H1 (cell line): ENCODE data around the gene SMURF2. TPM values are rescaled to one million over a fixed set of nuclear protein-coding genes. Genes with fewer than 3 reads are reported as not detected.

Source experiments
- CTCF ChIA-PET: fragments of 300-600 bp; sonication (Branson Sonifier 250); formaldehyde crosslinking; loops from one replicate; lab custom pipeline; 2021; ENCODE audit not compliant: partially characterized antibody; lab: Charles Lee
- POLR2A ChIA-PET: fragments of 300-600 bp; sonication (Branson Sonifier 250); formaldehyde crosslinking; loops from one replicate; lab custom pipeline; 2021; ENCODE audit warnings: inconsistent platforms; ENCODE audit not compliant: partially characterized antibody; lab: Charles Lee
- DNase-seq, 2 experiments: peaks; one replicate each; pipeline versions ENCODE4 v3.0.0 to v3.0.0-alpha.2; 2010 to 2022; ENCODE audit warnings: low spot score in 2 of 2, low read depth in 1 of 2, mixed read lengths in 1 of 2
- FAIRE-seq: peaks from 2 replicates; lab custom pipeline; 2011; peaks lifted over from hg19 to GRCh38; lab: Jason Lieb, UNC
- H2AFZ ChIP-seq: 2 replicates; pipeline ENCODE4 v1.8.1; 2012; ENCODE audit warnings: low read length, inconsistent platforms
- H2AK5ac ChIP-seq: 2 replicates; pipeline ENCODE4 v1.6.1; 2013; ENCODE audit warnings: low read depth, low read length
- H2BK120ac ChIP-seq: replicated peaks from 2 replicates; pipeline ENCODE3; 2013; ENCODE audit warnings: low read depth, low read length, inconsistent platforms
- H2BK12ac ChIP-seq: 2 replicates; pipeline ENCODE4 v1.6.1; 2013; ENCODE audit warnings: low read depth, low read length
- H2BK15ac ChIP-seq: 2 replicates; pipeline ENCODE4 v1.6.1; 2013; ENCODE audit warnings: low read length
- H2BK20ac ChIP-seq: 2 replicates; pipeline ENCODE4 v1.6.1; 2013; ENCODE audit warnings: low read length
- H2BK5ac ChIP-seq: 2 replicates; pipeline ENCODE4 v1.6.1; 2013; ENCODE audit warnings: low read depth, low read length
- H3K14ac ChIP-seq: 2 replicates; pipeline ENCODE4 v1.6.1; 2013; ENCODE audit warnings: inconsistent platforms; ENCODE audit not compliant: insufficient read length
- H3K18ac ChIP-seq: 2 replicates; pipeline ENCODE4 v1.6.1; 2013; ENCODE audit warnings: low read length; ENCODE audit errors: extremely low read depth
- H3K23ac ChIP-seq: 2 replicates; pipeline ENCODE4 v1.6.1; 2013; ENCODE audit warnings: inconsistent platforms; ENCODE audit not compliant: insufficient read length
- H3K23me2 ChIP-seq: 2 replicates; pipeline ENCODE4 v1.6.1; 2013; ENCODE audit warnings: low read depth, low read length
- H3K27ac ChIP-seq: 2 replicates; pipeline ENCODE4 v1.6.1; 2011; ENCODE audit warnings: low read depth, low read length, inconsistent platforms
- H3K27me3 ChIP-seq, 4 experiments: replicated peaks in 1 of 4; 1 replicate in 1 of 4; 2 replicates in 3 of 4; pipeline versions ENCODE4 v1.6.1 to v1.8.1; 2011 to 2013; ENCODE audit warnings: low read length in 3 of 4, mild to moderate bottlenecking in 3 of 4, inconsistent platforms in 2 of 4, mixed read lengths in 2 of 4, moderate library complexity in 1 of 4; ENCODE audit not compliant: control insufficient read depth in 3 of 4, insufficient read depth in 3 of 4; ENCODE audit errors: extremely low read depth in 1 of 4
- H3K36me3 ChIP-seq, 4 experiments: 2 replicates each; pipeline versions ENCODE4 v1.6.1 to v1.8.1; 2011 to 2013; ENCODE audit warnings: mild to moderate bottlenecking in 4 of 4, low read length in 3 of 4, moderate library complexity in 2 of 4, control low read depth in 1 of 4, inconsistent platforms in 1 of 4; ENCODE audit not compliant: insufficient read depth in 4 of 4, control insufficient read depth in 2 of 4
- H3K4ac ChIP-seq: replicated peaks from 2 replicates; pipeline ENCODE3; 2013; ENCODE audit warnings: low read length, low read depth, mixed read lengths, inconsistent platforms; ENCODE audit not compliant: insufficient read length
- H3K4me1 ChIP-seq, 4 experiments: replicated peaks in 1 of 4; 1 replicate in 1 of 4; 2 replicates in 3 of 4; pipeline versions ENCODE4 v1.6.1 to v1.8.1; 2011 to 2013; ENCODE audit warnings: low read length in 3 of 4, inconsistent platforms in 2 of 4, mixed read lengths in 1 of 4; ENCODE audit not compliant: insufficient read depth in 4 of 4, control insufficient read depth in 3 of 4
- H3K4me2 ChIP-seq, 2 experiments: 2 replicates each; pipeline versions ENCODE4 v1.6.1 to v1.8.1; 2011 to 2013; ENCODE audit warnings: low read depth in 2 of 2, low read length in 2 of 2, control low read depth in 1 of 2, inconsistent platforms in 1 of 2, mild to moderate bottlenecking in 1 of 2; ENCODE audit not compliant: insufficient read depth in 1 of 2
- H3K4me3 ChIP-seq, 4 experiments: fragments of 200-600, 300-600 bp in 1 of 4; sonication (generic), shearing (Covaris generic), sonication (Bioruptor Twin) in 1 of 4; 2 replicates each; pipeline versions ENCODE4 v1.5.1 to v1.8.1; 2011 to 2016; ENCODE audit warnings: low read length in 4 of 4, low read depth in 3 of 4, control low read depth in 2 of 4, inconsistent platforms in 2 of 4, mild to moderate bottlenecking in 2 of 4, mixed read lengths in 1 of 4, moderate library complexity in 1 of 4; ENCODE audit not compliant: insufficient read depth in 2 of 4; ENCODE audit errors: extremely low read depth in 1 of 4
- H3K56ac ChIP-seq: replicated peaks from 2 replicates; pipeline ENCODE3; 2013; ENCODE audit warnings: low read depth, mild to moderate bottlenecking, mixed read lengths, low read length, inconsistent platforms; ENCODE audit not compliant: insufficient read length
- H3K79me1 ChIP-seq: 2 replicates; pipeline ENCODE4 v1.6.1; 2013; ENCODE audit warnings: low read depth, low read length, control low read depth
- H3K79me2 ChIP-seq, 2 experiments: 2 replicates each; pipeline versions ENCODE4 v1.6.1 to v1.8.1; 2012 to 2013; ENCODE audit warnings: low read length in 2 of 2, mild to moderate bottlenecking in 2 of 2, inconsistent platforms in 1 of 2; ENCODE audit not compliant: insufficient read depth in 2 of 2, control insufficient read depth in 1 of 2
- H3K9ac ChIP-seq, 4 experiments: replicated peaks in 1 of 4; 1 replicate in 1 of 4; 2 replicates in 3 of 4; pipeline versions ENCODE4 v1.6.1 to v1.8.1; 2011 to 2013; ENCODE audit warnings: low read depth in 3 of 4, low read length in 3 of 4, control low read depth in 2 of 4, mild to moderate bottlenecking in 2 of 4, moderate library complexity in 2 of 4, inconsistent platforms in 1 of 4; ENCODE audit errors: extremely low read depth in 1 of 4
- H3K9me3 ChIP-seq, 2 experiments: 2 replicates each; pipeline versions ENCODE4 v1.6.1 to v1.8.1; 2012 to 2013; ENCODE audit warnings: mild to moderate bottlenecking in 2 of 2, moderate library complexity in 2 of 2, control low read depth in 1 of 2, inconsistent platforms in 1 of 2, low read depth in 1 of 2, low read length in 1 of 2, mixed read lengths in 1 of 2; ENCODE audit not compliant: insufficient read depth in 2 of 2
- H4K20me1 ChIP-seq, 2 experiments: replicated peaks in 1 of 2; 2 replicates each; pipeline versions ENCODE3 to v1.8.1; 2011 to 2013; ENCODE audit warnings: inconsistent platforms in 2 of 2, low read length in 2 of 2, mild to moderate bottlenecking in 1 of 2; ENCODE audit not compliant: insufficient read depth in 2 of 2, control insufficient read depth in 1 of 2
- H4K5ac ChIP-seq: 2 replicates; pipeline ENCODE4 v1.6.1; 2013; ENCODE audit warnings: low read length, low read depth, mixed read lengths, inconsistent platforms; ENCODE audit not compliant: insufficient read length
- H4K8ac ChIP-seq: 2 replicates; pipeline ENCODE4 v1.8.0; 2013; ENCODE audit warnings: mild to moderate bottlenecking, moderate library complexity, low read length, inconsistent platforms; ENCODE audit not compliant: insufficient read depth; ENCODE audit errors: extremely low read depth
- H4K91ac ChIP-seq: replicated peaks from 2 replicates; pipeline ENCODE3; 2013; ENCODE audit warnings: low read length, mixed read lengths, inconsistent platforms; ENCODE audit not compliant: insufficient read length
- CHD2 ChIP-seq: IDR thresholded peaks from 2 replicates; pipeline ENCODE4 v1.6.1; 2012; ENCODE audit warnings: low read length, improper control_type of control experiment
- CREB1 ChIP-seq: IDR thresholded peaks from 2 replicates; pipeline ENCODE4 v1.6.1; 2012; ENCODE audit warnings: inconsistent platforms
- POLR2A ChIP-seq, 2 experiments: IDR thresholded peaks; 1 replicate in 1 of 2; 2 replicates in 1 of 2; pipeline ENCODE4 v1.6.1; 2011; ENCODE audit warnings: low read depth in 2 of 2, low read length in 2 of 2, mild to moderate bottlenecking in 2 of 2; ENCODE audit errors: control extremely low read depth in 1 of 2
- SIX5 ChIP-seq: IDR thresholded peaks from 2 replicates; pipeline ENCODE4 v1.6.1; 2011; ENCODE audit warnings: mild to moderate bottlenecking, low read depth, low read length
- SP1 ChIP-seq: IDR thresholded peaks from 2 replicates; pipeline ENCODE4 v1.6.1; 2011; ENCODE audit warnings: low read depth, low read length
- TAF1 ChIP-seq: IDR thresholded peaks from 2 replicates; pipeline ENCODE4 v1.6.1; 2011; ENCODE audit warnings: mild to moderate bottlenecking, low read depth, low read length
- WGBS, 2 experiments: shearing (Covaris generic) in 1 of 2; methylation state at CpG; one replicate each; pipeline versions ENCODE4 v1.1.6 to v1.1.7; 2013 to 2015; ENCODE audit warnings: low lambda C conversion rate in 2 of 2, mixed read lengths in 2 of 2, inconsistent platforms in 1 of 2, low coverage in 1 of 2, missing lambda C conversion rate in 1 of 2; ENCODE audit not compliant: insufficient replicate concordance in 2 of 2, insufficient coverage in 1 of 2, insufficient read length in 1 of 2; ENCODE audit errors: extremely low coverage in 1 of 2, missing lambda C conversion rate in 1 of 2; 5-methylcytosine and 5-hydroxymethylcytosine counted together
- polyA plus RNA-seq, 7 experiments: library from polyadenylated mRNA; depleted of rRNA in 3 of 7; stranded (reverse) in 5 of 7; unstranded in 2 of 7; fragments of >200 nt in 5 of 7; fragments of 200-250 nt in 2 of 7; gene quantifications; 1 replicate in 5 of 7; 2 replicates in 1 of 7; 4 replicates in 1 of 7; pipeline versions ENCODE4 v1.2.1 to v1.2.3, GENCODE V29; 2011 to 2013; ENCODE audit warnings: missing spikeins in 2 of 7, mixed read lengths in 2 of 7
- total RNA-seq: library from RNA; stranded (reverse); fragmentation: NEBNext Ultra II Directional; extraction: Animal tissue kit (Norgen Biotek cat#: 25700); gene quantifications from 2 replicates; pipeline ENCODE4 v1.2.1, GENCODE V29; 2021
- TF ChIP-seq, protein P1 (sequence below): IDR thresholded peaks from 2 replicates; pipeline ENCODE4 v1.6.1; 2012; ENCODE audit warnings: inconsistent platforms

The SMURF2 gene
- total and polyA plus RNA-seq, 2 of the 8 experiments (the other 6 are each of a cell fraction or from before 2014, with no cell fraction given): 7.2 to 29.2 TPM

DNA sequence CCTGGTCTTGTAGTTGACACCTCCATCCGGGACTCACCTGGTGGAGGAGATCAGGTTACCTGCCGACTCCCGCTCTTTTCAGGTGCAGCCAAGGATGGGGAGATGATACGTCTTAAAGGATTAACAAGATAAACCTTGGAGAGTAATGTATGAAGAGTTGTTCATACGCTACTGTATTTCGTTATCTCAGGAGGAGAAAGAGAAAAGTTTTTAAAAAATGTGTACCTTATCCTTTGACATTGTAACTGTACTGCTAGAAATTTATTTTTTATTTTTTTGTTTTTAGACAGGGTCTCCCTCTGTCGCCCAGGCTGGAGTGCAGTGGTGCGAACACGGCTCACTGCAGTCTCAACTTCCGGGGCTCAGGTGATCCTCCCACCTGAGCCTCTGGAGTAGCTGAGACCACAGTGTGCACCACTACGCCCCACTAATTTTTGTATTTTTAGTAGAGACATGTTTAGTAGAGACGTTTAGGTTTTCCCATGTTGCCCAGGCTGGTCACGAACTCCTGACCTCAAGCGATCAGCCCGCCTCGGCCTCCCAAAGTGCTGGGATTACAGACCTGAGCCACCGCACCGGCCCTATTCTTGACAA, 764 bp upstream of the SMURF2 start:
- no peak overlapping the region for H3K23ac ChIP-seq
- no peak overlapping the region for H4K8ac ChIP-seq
- no peak overlapping the region for H3K4ac ChIP-seq
- peak overlapping the region; percentile 95; the same call in 1 of the 2 replicates for H3K18ac ChIP-seq
- H4K5ac ChIP-seq: no peak overlapping the region
- H2BK12ac ChIP-seq: 0 out of 2 replicates have a peak overlapping the region, but pooled peaks have one; percentile 68
- H2BK15ac ChIP-seq: no peak overlapping the region
- no peak overlapping the region for H2AK5ac ChIP-seq
- no peaks in the 10 kb centered on the region for H3K27me3 ChIP-seq
- H3K79me1 ChIP-seq: no peaks in the 10 kb centered on the region
- H2BK5ac ChIP-seq: peak overlapping the region; percentile 91; the same call in 1 of the 2 replicates
- no peaks in the 10 kb centered on the region for H3K36me3 ChIP-seq
- peak overlapping the region; percentile 92 for H3K56ac ChIP-seq
- peak overlapping the region; percentile 94 for H2AFZ ChIP-seq
- peak overlapping the region; percentile 63 to 97 for H3K4me2 ChIP-seq
- H3K14ac ChIP-seq: no peak overlapping the region
- H4K20me1 ChIP-seq: no peaks in the 10 kb centered on the region
- H3K9ac ChIP-seq: peak overlapping the region in 3 of 4 experiments; percentile 67 to 86 (median 76); a peak in 5 of 7 replicates
- peak overlapping the region; percentile 86; the same call in 1 of the 2 replicates for H3K27ac ChIP-seq
- H3K9me3 ChIP-seq: no peaks in the 10 kb centered on the region
- WGBS, 2 experiments: 51% methylated on average over 18 of the region's 18 CpGs; no CpG with 5 or more reads in 1 of the 2 experiments
- peak overlapping the region; percentile 66 to 79 (median 72) for H3K4me3 ChIP-seq
- no peak overlapping the region for H4K91ac ChIP-seq
- CTCF ChIA-PET: no interaction called here
- no peak overlapping the region for H2BK20ac ChIP-seq
- peaks cover 3 to 35% of the 10 kb centered on the region in 2 experiments; a peak in 3 of 4 replicates for H3K79me2 ChIP-seq
- POLR2A ChIA-PET: interaction anchor here (1.4 to 2.5 kb wide), 4 partner anchors 13 to 165 kb away, joined by 4 to 25 read pairs (median 10); partner anchors contain the start of genes CEP95, DDX5 and POLG2
- DNase-seq (peak; percentile 41 to 43), FAIRE-seq (no peak)
- peaks cover 5% of the 10 kb centered on the region for H3K23me2 ChIP-seq
- H2BK120ac ChIP-seq: no peak overlapping the region
- H3K4me1 ChIP-seq: peaks cover 0 to 3% (median under 1%) of the 10 kb centered on the region in 4 experiments; a peak in 5 of 7 replicates
- TF ChIP-seq, protein P1, sequence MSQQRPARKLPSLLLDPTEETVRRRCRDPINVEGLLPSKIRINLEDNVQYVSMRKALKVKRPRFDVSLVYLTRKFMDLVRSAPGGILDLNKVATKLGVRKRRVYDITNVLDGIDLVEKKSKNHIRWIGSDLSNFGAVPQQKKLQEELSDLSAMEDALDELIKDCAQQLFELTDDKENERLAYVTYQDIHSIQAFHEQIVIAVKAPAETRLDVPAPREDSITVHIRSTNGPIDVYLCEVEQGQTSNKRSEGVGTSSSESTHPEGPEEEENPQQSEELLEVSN: peak; percentile 99
- TF ChIP-seq POLR2A (IDR thresholded peaks at IDR 0.05; ENCODE audit: control extremely low read depth in 1 of 2, low read depth in 2 of 2, low read length in 2 of 2) (no peak), TAF1 (no peak), CHD2 (no peak), CREB1 (no peak), SIX5 (peak; percentile 25; the same call in 1 of the 2 replicates), SP1 (peak; percentile 81; the same call in 1 of the 2 replicates)
